Naive thymus-derived CD8-positive, alpha-beta T cell (primary cell): ENCODE results near the gene KCNJ18. TPM values are rescaled to one million over a fixed set of nuclear protein-coding genes. Genes with fewer than 3 reads are reported as not detected.
"Not testable (repeated sequence)": the region's sequence is repeated elsewhere in the genome, so short reads cannot be mapped to it uniquely, and the experiment has no call there.

Experiments
- ATAC-seq, 2 donors: fragments of 150-1000 bp; cut with Tn5 transposase in 1 of 2; sonication (Bioruptor Pico), chemical (Tn5 transposase) in 1 of 2; 1 replicate in 1 of 2; 2 replicates in 1 of 2; pipeline ENCODE4 v1.10.0; 2021; ENCODE audit warnings: mild to moderate bottlenecking in 2 of 2, moderate library complexity in 2 of 2
- POLR2A ChIA-PET: fragments of 350-600 bp; sonication (Branson Sonifier 250); formaldehyde crosslinking; loops from one replicate; lab custom pipeline; 2021; ENCODE audit warnings: antibody characterized with exemption; lab: Charles Lee
- DNase-seq, 10 donors: peaks; one replicate each; pipeline versions ENCODE4 v3.0.0 to v3.0.0-alpha.2; 2020 to 2022
- H3K27ac Mint-ChIP-seq, 10 donors: one replicate each; pipeline ENCODE4 v1.8.0; 2020 to 2022; ENCODE audit warnings: mild to moderate bottlenecking in 10 of 10, mixed read lengths in 10 of 10, moderate library complexity in 4 of 10, inconsistent platforms in 1 of 10
- H3K27me3 Mint-ChIP-seq, 5 donors: one replicate each; pipeline ENCODE4 v1.8.0; 2021 to 2022; ENCODE audit warnings: mixed read lengths in 5 of 5
- H3K36me3 Mint-ChIP-seq, 3 donors: one replicate each; pipeline ENCODE4 v1.8.0; 2020 to 2022; ENCODE audit warnings: mixed read lengths in 3 of 3, mild to moderate bottlenecking in 2 of 3, inconsistent platforms in 1 of 3
- H3K4me1 Mint-ChIP-seq, 4 donors: one replicate each; pipeline ENCODE4 v1.8.0; 2021 to 2022; ENCODE audit warnings: mixed read lengths in 4 of 4
- H3K4me3 Mint-ChIP-seq, 10 donors: one replicate each; pipeline ENCODE4 v1.8.0; 2020 to 2022; ENCODE audit warnings: mild to moderate bottlenecking in 10 of 10, mixed read lengths in 10 of 10, moderate library complexity in 6 of 10, inconsistent platforms in 1 of 10
- H3K9me3 Mint-ChIP-seq, 9 donors: one replicate each; pipeline ENCODE4 v1.8.0; 2020 to 2022; ENCODE audit warnings: mixed read lengths in 9 of 9, mild to moderate bottlenecking in 3 of 9, inconsistent platforms in 1 of 9, moderate library complexity in 1 of 9
- polyA plus RNA-seq, 3 donors: library from polyadenylated mRNA; unstranded; fragments of 300-500 nt; fragmentation: Illumina TruSeq; gene quantifications; one replicate each; pipeline ENCODE4 v1.2.3, GENCODE V29; 2021
- total RNA-seq, 8 experiments: library from RNA in 2 of 8; stranded (reverse) in 2 of 8; gene quantifications; one replicate each; pipeline ENCODE4 v1.2.3 and lab custom pipeline; 2021 to 2026

Gene KCNJ18
- total and polyA plus RNA-seq, 5 experiments from 2014 or later, result not detected

GRCh38 chr17:21674891-21675738 is 17.2 kb upstream of the KCNJ18 start:
- POLR2A ChIA-PET, DNase-seq, ATAC-seq, H3K27ac Mint-ChIP-seq, H3K4me3 Mint-ChIP-seq, H3K4me1 Mint-ChIP-seq, H3K36me3 Mint-ChIP-seq: not testable (repeated sequence)
- peaks cover 0 to 32% (median 0%) of the 10 kb centered on the region in 5 donors for H3K27me3 Mint-ChIP-seq
- peaks cover 0 to 28% (median 13%) of the 10 kb centered on the region in 9 donors for H3K9me3 Mint-ChIP-seq

- POLR2A ChIA-PET, DNase-seq, ATAC-seq, H3K36me3 Mint-ChIP-seq, H3K4me1 Mint-ChIP-seq, H3K4me3 Mint-ChIP-seq: not testable (repeated sequence)
- H3K27ac Mint-ChIP-seq, result peak overlapping the region in 1 of 10 donors; percentile 12
- H3K9me3 Mint-ChIP-seq, result peaks cover 0 to 31% (median 13%) of the 10 kb centered on the region in 9 donors
- H3K27me3 Mint-ChIP-seq, result peaks cover 0 to 27% (median 0%) of the 10 kb centered on the region in 5 donors
Measured at GRCh38 chr17:21675739-21676130, 16.6 kb upstream of the KCNJ18 start.

GRCh38 chr17:21676281-21677111 is 15.8 kb upstream of the KCNJ18 start:
- H3K9me3 Mint-ChIP-seq, result peaks cover 0 to 34% (median 13%) of the 10 kb centered on the region in 9 donors
- H3K27me3 Mint-ChIP-seq, result peaks cover 0 to 26% (median 0%) of the 10 kb centered on the region in 5 donors
- H3K36me3 Mint-ChIP-seq, result peaks cover 0 to 4% (median 0%) of the 10 kb centered on the region in 3 donors
- no peak overlapping the region for H3K27ac Mint-ChIP-seq
- H3K4me1 Mint-ChIP-seq, result peaks cover 0 to 7% (median 0%) of the 10 kb centered on the region in 4 donors
- POLR2A ChIA-PET, result no interaction called here
- ATAC-seq (no peak), DNase-seq (no peak)
- H3K4me3 Mint-ChIP-seq, result no peak overlapping the region

- Mint-ChIP-seq H3K4me1 (peaks cover 0 to 7% (median 0%) of the 10 kb centered on the region in 4 donors), H3K27me3 (peaks cover 0 to 26% (median 0%) of the 10 kb centered on the region in 5 donors), H3K36me3 (peaks cover 0 to 4% (median 0%) of the 10 kb centered on the region in 3 donors), H3K9me3 (peaks cover 0 to 34% (median 13%) of the 10 kb centered on the region in 9 donors), H3K4me3 (no peak overlapping the region), H3K27ac (no peak overlapping the region)
- POLR2A ChIA-PET, result no interaction called here
- no peak for ATAC-seq
- no peak for DNase-seq
Measured at GRCh38 chr17:21677126-21677910, 15.0 kb upstream of the KCNJ18 start.

GRCh38 chr17:21677911-21678310 is 14.4 kb upstream of the KCNJ18 start:
- POLR2A ChIA-PET, result no interaction called here
- H3K9me3 Mint-ChIP-seq, result peaks cover 0 to 34% (median 13%) of the 10 kb centered on the region in 9 donors
- peaks cover 0 to 4% (median 0%) of the 10 kb centered on the region in 3 donors for H3K36me3 Mint-ChIP-seq
- H3K4me3 Mint-ChIP-seq, result no peak overlapping the region
- peaks cover 0 to 7% (median 0%) of the 10 kb centered on the region in 4 donors for H3K4me1 Mint-ChIP-seq
- ATAC-seq (no peak), DNase-seq (no peak)
- H3K27me3 Mint-ChIP-seq, result peaks cover 0 to 26% (median 0%) of the 10 kb centered on the region in 5 donors
- no peak overlapping the region for H3K27ac Mint-ChIP-seq

- Mint-ChIP-seq H3K36me3 (peaks cover 0 to 4% (median 0%) of the 10 kb centered on the region in 3 donors), H3K27ac (no peak overlapping the region), H3K27me3 (peaks cover 0 to 24% (median 0%) of the 10 kb centered on the region in 5 donors), H3K4me1 (peaks cover 0 to 7% (median 0%) of the 10 kb centered on the region in 4 donors), H3K4me3 (no peak overlapping the region), H3K9me3 (peaks cover 0 to 29% (median 10%) of the 10 kb centered on the region in 9 donors)
- POLR2A ChIA-PET, result no interaction called here
- DNase-seq, result no peak
- no peak for ATAC-seq
Measured at GRCh38 chr17:21678393-21679081, 13.8 kb upstream of the KCNJ18 start.

GRCh38 chr17:21679256-21680146 is 12.8 kb upstream of the KCNJ18 start:
- POLR2A ChIA-PET, result no interaction called here

GRCh38 chr17:21680366-21680765 is 12.0 kb upstream of the KCNJ18 start:
- peaks cover 0 to 7% (median 0%) of the 10 kb centered on the region in 4 donors for H3K4me1 Mint-ChIP-seq
- peaks cover 0 to 23% (median 7%) of the 10 kb centered on the region in 9 donors for H3K9me3 Mint-ChIP-seq
- no peak overlapping the region for H3K27ac Mint-ChIP-seq
- ATAC-seq, result no peak
- POLR2A ChIA-PET, result no interaction called here
- DNase-seq, result no peak
- peaks cover 0 to 4% (median 0%) of the 10 kb centered on the region in 3 donors for H3K36me3 Mint-ChIP-seq
- H3K27me3 Mint-ChIP-seq, result peaks cover 0 to 16% (median 0%) of the 10 kb centered on the region in 5 donors
- H3K4me3 Mint-ChIP-seq, result no peak overlapping the region

More at GRCh38 chr17:21679256-21680146, 12.8 kb upstream of the KCNJ18 start:
- peaks cover 0 to 23% (median 0%) of the 10 kb centered on the region in 5 donors for H3K27me3 Mint-ChIP-seq
- DNase-seq (no peak), ATAC-seq (no peak)
- H3K9me3 Mint-ChIP-seq, result peaks cover 0 to 27% (median 9%) of the 10 kb centered on the region in 9 donors
- H3K4me1 Mint-ChIP-seq, result peaks cover 0 to 7% (median 0%) of the 10 kb centered on the region in 4 donors
- peaks cover 0 to 4% (median 0%) of the 10 kb centered on the region in 3 donors for H3K36me3 Mint-ChIP-seq
- H3K27ac Mint-ChIP-seq, result no peak overlapping the region
- H3K4me3 Mint-ChIP-seq, result no peak overlapping the region

GRCh38 chr17:21680850-21681351 is 11.4 kb upstream of the KCNJ18 start:
- DNase-seq, POLR2A ChIA-PET, H3K4me1 Mint-ChIP-seq, ATAC-seq, H3K27ac Mint-ChIP-seq, H3K36me3 Mint-ChIP-seq, H3K4me3 Mint-ChIP-seq: not testable (repeated sequence)
- Mint-ChIP-seq H3K27me3 (peaks cover 0 to 11% (median 0%) of the 10 kb centered on the region in 5 donors), H3K9me3 (peaks cover 0 to 20% (median 7%) of the 10 kb centered on the region in 9 donors)

- Mint-ChIP-seq H3K27me3 (peaks cover 0 to 11% (median 0%) of the 10 kb centered on the region in 5 donors), H3K9me3 (peaks cover 0 to 20% (median 7%) of the 10 kb centered on the region in 9 donors)
- H3K4me1 Mint-ChIP-seq, H3K4me3 Mint-ChIP-seq, POLR2A ChIA-PET, H3K27ac Mint-ChIP-seq, ATAC-seq, DNase-seq, H3K36me3 Mint-ChIP-seq: not testable (repeated sequence)
Measured at GRCh38 chr17:21681576-21681975, 10.7 kb upstream of the KCNJ18 start.
